Choroid plexus epithelial cell (primary cell): ENCODE data around the gene REEP1.

Experiments
- DNase-seq: peaks from one replicate; pipeline ENCODE4 v3.0.0-alpha.2; 2010; ENCODE audit warnings: low read depth
- H3K4me3 ChIP-seq: 2 replicates; pipeline ENCODE4 v1.5.1; 2011; ENCODE audit warnings: low read depth, mild to moderate bottlenecking, control low read depth, low read length, moderate library complexity
- CTCF ChIP-seq: conservative IDR thresholded peaks from 2 replicates; pipeline ENCODE4 v1.5.1; 2011; ENCODE audit warnings: low read depth, mild to moderate bottlenecking, control low read depth, inconsistent platforms, low read length, moderate library complexity

REEP1 gene

DNA sequence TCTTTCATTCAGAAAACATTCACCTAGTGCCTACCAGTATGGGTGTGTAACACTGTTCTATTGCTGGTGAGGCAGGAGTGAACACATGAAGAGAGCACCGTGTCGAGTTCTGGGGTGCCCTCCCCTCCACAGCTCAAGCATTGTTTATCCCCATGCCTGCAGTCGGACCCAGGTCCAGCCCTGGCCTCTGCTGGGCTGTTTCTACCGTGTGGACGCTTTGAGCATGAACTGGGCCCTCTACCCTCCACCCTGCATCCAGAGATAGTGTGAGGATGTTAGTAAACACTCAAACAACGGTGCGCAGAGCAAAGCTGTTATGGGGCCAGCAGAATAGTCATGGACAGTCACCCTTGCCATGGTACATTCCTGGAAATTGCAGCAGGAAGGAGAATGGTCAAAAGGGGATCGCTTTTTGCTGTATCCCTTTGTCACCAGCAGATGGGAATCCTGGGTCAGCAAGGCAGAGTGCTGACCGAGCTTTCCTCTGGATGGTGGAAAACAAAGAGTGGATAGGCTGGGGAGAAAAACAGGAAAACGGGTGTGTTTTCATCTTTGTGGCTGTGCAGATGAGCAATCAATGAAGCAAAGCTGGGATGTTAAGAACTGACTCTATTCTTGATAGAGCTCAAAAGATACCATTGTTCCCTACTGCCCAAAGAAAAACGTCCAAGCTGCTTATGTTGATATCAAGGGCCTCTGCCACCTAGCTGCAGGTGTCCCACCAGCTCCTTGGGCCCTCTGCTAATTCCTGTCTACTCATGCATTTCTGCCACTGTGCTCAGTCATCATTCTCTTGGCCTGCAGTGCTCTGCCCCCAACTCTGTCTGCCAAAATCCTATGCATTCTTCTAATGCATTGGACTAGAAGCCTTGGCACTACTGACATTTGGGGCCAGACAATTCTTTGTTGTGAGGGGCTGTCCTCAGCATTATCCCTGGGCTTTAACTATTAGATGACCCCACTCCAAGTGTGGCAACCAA is 38.7 kb downstream of the REEP1 start:
- TF ChIP-seq CTCF: peak; percentile 37
- H3K4me3 ChIP-seq: no peak overlapping the region
- no peak for DNase-seq

- TF ChIP-seq CTCF: peak; percentile 36
- no peak overlapping the region for H3K4me3 ChIP-seq
- DNase-seq: no peak
These were observed 39.9 kb downstream of the REEP1 start for GRCh38 chr2:86297382-86298147.

DNA sequence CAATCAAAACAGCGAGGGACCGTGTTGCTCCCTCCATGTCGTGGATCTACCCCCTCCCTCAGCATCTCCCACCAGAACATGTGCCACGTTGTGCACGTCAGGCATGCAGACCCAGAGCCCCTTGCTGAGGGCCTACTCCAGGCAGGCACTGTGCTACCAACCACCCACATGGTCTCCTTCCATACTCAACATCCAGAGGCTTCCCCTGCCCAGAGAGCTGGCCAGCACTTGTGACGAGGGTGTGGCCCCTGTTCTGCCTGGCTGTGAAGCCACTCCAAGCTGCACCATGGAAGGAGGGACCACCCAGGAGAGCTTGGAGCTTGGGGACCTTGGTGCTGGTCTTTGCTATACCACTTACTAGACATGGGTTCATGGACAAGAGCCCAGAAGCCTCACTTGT is 40.5 kb downstream of the REEP1 start:
- no peak overlapping the region for H3K4me3 ChIP-seq
- DNase-seq: no peak
- TF ChIP-seq CTCF: no peak

DNA sequence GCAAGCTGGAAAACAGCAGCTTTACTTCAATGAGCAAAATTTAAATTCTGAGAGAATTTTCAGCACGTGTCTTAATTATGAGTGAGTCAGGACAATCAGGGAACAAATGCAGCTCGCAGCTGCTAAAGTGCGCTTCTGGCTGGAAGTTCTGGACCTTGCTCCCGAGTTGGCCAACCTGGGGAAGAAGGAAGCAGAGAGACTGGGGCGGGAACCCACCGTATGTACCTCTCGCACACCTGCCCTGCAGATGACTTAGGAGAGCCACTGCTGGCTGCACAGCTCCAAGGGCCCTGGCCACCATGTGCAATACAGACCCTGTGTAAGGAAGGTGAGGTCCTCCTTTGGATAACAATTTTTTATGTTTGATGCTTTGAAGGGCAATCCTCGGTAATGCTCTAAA is 42.4 kb downstream of the REEP1 start:
- no peak overlapping the region for H3K4me3 ChIP-seq
- no peak for DNase-seq
- TF ChIP-seq CTCF: no peak

- H3K4me3 ChIP-seq: no peak overlapping the region
- DNase-seq: no peak
- TF ChIP-seq CTCF: no peak
These were observed 43.8 kb downstream of the REEP1 start for GRCh38 chr2:86293612-86294011.

- no peak overlapping the region for H3K4me3 ChIP-seq
- no peak for TF ChIP-seq CTCF
- no peak for DNase-seq
These were observed 44.6 kb downstream of the REEP1 start for GRCh38 chr2:86292571-86293515.
